ENCODE measurements around the gene SART3. TPM values are rescaled to one million over a fixed set of nuclear protein-coding genes. Genes with fewer than 3 reads are reported as not detected.

The SART3 gene
- total RNA-seq, 1 donor from 2014 or later = 79.0 TPM

- Histone ChIP-seq H3K79me2 (ENCODE audit: low read depth) (no peaks in the 10 kb centered on the region), H3K9ac (no peak overlapping the region), H3K27me3 (no peaks in the 10 kb centered on the region), H4K20me1 (ENCODE audit: low read depth) (no peaks in the 10 kb centered on the region), H3K9me3 (ENCODE audit: low read depth) (no peaks in the 10 kb centered on the region), H3F3A (ENCODE audit: low read depth) (no peaks in the 10 kb centered on the region), H3K4me1 (peaks cover 33% of the 10 kb centered on the region), H3K27ac (no peak overlapping the region), H3K4me2 (no peak overlapping the region), H3K36me3 (no peaks in the 10 kb centered on the region), H3K4me3 (no peak overlapping the region), H2AFZ (replicated peaks) (no peak overlapping the region)
- no peak for DNase-seq (ENCODE audit: low spot score)
- Mint-ChIP-seq H3K27ac (peak overlapping the region; percentile 11), H3K4me3 (no peak overlapping the region), H3K9me3 (no peaks in the 10 kb centered on the region), H3K27me3 (ENCODE audit: insufficient read depth, low read depth) (peaks cover 5% of the 10 kb centered on the region), H3K4me1 (peaks cover 32% of the 10 kb centered on the region), H3K36me3 (no peaks in the 10 kb centered on the region)
- TF ChIP-seq EZH2 (IDR thresholded peaks at IDR 0.05) = no peak
- no peak for TF ChIP-seq CTCF (IDR thresholded peaks at IDR 0.05)
- no peak for TF ChIP-seq EZH2phosphoT487 (IDR thresholded peaks at IDR 0.05)
Measured at GRCh38 chr12:108586306-108586705, 25.3 kb upstream of the SART3 start.

- H3K9me3 Mint-ChIP-seq = no peaks in the 10 kb centered on the region
- H3K4me1 Mint-ChIP-seq = peaks cover 28% of the 10 kb centered on the region
- H3K4me2 ChIP-seq = no peak overlapping the region
Measured at GRCh38 chr12:108585864-108586263, 24.9 kb upstream of the SART3 start.

GRCh38 chr12:108584456-108585065 is 23.6 kb upstream of the SART3 start:
- Histone ChIP-seq H3K27ac (no peak overlapping the region), H3K79me2 (ENCODE audit: low read depth) (no peaks in the 10 kb centered on the region), H3K9ac (no peak overlapping the region), H3K9me3 (ENCODE audit: low read depth) (no peaks in the 10 kb centered on the region), H3K4me3 (no peak overlapping the region), H4K20me1 (ENCODE audit: low read depth) (no peaks in the 10 kb centered on the region), H3K4me2 (no peak overlapping the region), H2AFZ (replicated peaks) (peak overlapping the region; percentile 6), H3F3A (ENCODE audit: low read depth) (no peaks in the 10 kb centered on the region), H3K27me3 (no peaks in the 10 kb centered on the region), H3K4me1 (peaks cover 28% of the 10 kb centered on the region), H3K36me3 (no peaks in the 10 kb centered on the region)
- TF ChIP-seq CTCF (IDR thresholded peaks at IDR 0.05) (no peak), EZH2 (IDR thresholded peaks at IDR 0.05) (no peak), EZH2phosphoT487 (IDR thresholded peaks at IDR 0.05) (no peak)
- H3K4me3 Mint-ChIP-seq = no peak overlapping the region
- H3K4me1 Mint-ChIP-seq = peaks cover 21% of the 10 kb centered on the region
- H3K27ac Mint-ChIP-seq = no peak overlapping the region
- H3K36me3 Mint-ChIP-seq = no peaks in the 10 kb centered on the region
- peaks cover 5% of the 10 kb centered on the region for H3K27me3 Mint-ChIP-seq (ENCODE audit: insufficient read depth, low read depth)
- no peak for DNase-seq (ENCODE audit: low spot score)
- no peaks in the 10 kb centered on the region for H3K9me3 Mint-ChIP-seq

More at GRCh38 chr12:108585864-108586263, 24.9 kb upstream of the SART3 start:
- Histone ChIP-seq H4K20me1 (ENCODE audit: low read depth) (no peaks in the 10 kb centered on the region), H3K79me2 (ENCODE audit: low read depth) (no peaks in the 10 kb centered on the region), H3K4me1 (peaks cover 33% of the 10 kb centered on the region), H3K9ac (no peak overlapping the region), H3F3A (ENCODE audit: low read depth) (no peaks in the 10 kb centered on the region), H3K36me3 (no peaks in the 10 kb centered on the region), H3K9me3 (ENCODE audit: low read depth) (no peaks in the 10 kb centered on the region), H3K4me3 (no peak overlapping the region), H3K27me3 (no peaks in the 10 kb centered on the region), H2AFZ (replicated peaks) (no peak overlapping the region), H3K27ac (no peak overlapping the region)
- Mint-ChIP-seq H3K4me3 (no peak overlapping the region), H3K36me3 (no peaks in the 10 kb centered on the region), H3K27ac (peak overlapping the region; percentile 11), H3K27me3 (ENCODE audit: insufficient read depth, low read depth) (peaks cover 5% of the 10 kb centered on the region)
- DNase-seq (ENCODE audit: low spot score) = no peak
- TF ChIP-seq CTCF (IDR thresholded peaks at IDR 0.05) (no peak), EZH2 (IDR thresholded peaks at IDR 0.05) (no peak), EZH2phosphoT487 (IDR thresholded peaks at IDR 0.05) (no peak)

All from neural progenitor cell (in vitro differentiated cells).